ENCODE data around the gene NEO1.

DNA sequence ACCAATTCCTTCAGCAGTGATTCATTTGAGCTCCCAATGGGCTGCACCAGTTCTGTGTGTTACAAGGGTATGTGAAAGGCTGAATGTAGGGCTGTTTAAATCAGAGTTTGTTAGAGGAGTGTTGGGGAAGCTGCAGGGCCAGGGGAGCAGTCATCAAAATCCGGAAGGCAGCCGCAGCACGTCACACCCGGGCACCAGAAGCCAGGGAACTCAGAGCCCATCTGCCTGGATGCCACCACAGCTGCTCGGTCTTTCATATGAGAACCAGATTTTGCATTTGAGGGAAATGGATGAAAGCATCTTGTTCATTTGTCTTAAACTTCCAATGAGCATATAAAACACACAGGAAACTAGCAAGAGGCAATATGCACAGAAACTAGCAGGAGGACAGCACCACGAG, 24.2 kb upstream of the NEO1 start:
- TF ChIP-seq POLR2AphosphoS5 (IDR thresholded peaks at IDR 0.05; ENCODE audit: borderline replicate concordance, low read depth, low read length) (no peak), EZH2 (IDR thresholded peaks at IDR 0.05) (no peak)

Data from SK-N-MC (cell line).